Upper lobe of left lung (tissue), 4 donors: Measurements from ENCODE around the gene MACROD2.

ENCODE experiments used
- CTCF ChIP-seq, 6 experiments: fragments of 450-650 bp in 4 of 6; fragments of 200-600 bp in 2 of 6; sonication (generic) in 2 of 6; IDR thresholded peaks; one replicate each; pipeline ENCODE4 v1.5.1; 2016 to 2019; ENCODE audit warnings: antibody characterized with exemption in 6 of 6
- EP300 ChIP-seq, 4 donors: sonication (generic); formaldehyde crosslinking; IDR thresholded peaks; one replicate each; pipeline ENCODE4 v1.5.1; 2017; ENCODE audit warnings: antibody characterized with exemption in 4 of 4, control low read depth in 2 of 4
- POLR2AphosphoS5 ChIP-seq, 2 donors: sonication (generic); formaldehyde crosslinking; IDR thresholded peaks; one replicate each; pipeline ENCODE4 v1.5.1; 2017; ENCODE audit warnings: antibody characterized with exemption in 2 of 2

- TF ChIP-seq POLR2AphosphoS5 (IDR thresholded peaks at IDR 0.05) (no peak), CTCF (IDR thresholded peaks at IDR 0.05) (no peak), EP300 (IDR thresholded peaks at IDR 0.05) (no peak)
Observed at GRCh38 chr20:14559612-14560011, 564.3 kb downstream of the MACROD2 start.
